Occipital lobe (tissue), 2 donors: Measurements from ENCODE around the gene CLP1. TPM values are rescaled to one million over a fixed set of nuclear protein-coding genes. Genes with fewer than 3 reads are reported as not detected.
A peak's percentile ranks its signal among the peaks of the same experiment; 100 is the strongest.

Experiments
- small RNA-seq: library from RNA; depleted of rRNA; stranded (forward); fragments of <200 nt; gene quantifications from one replicate; pipeline ENCODE3, GENCODE V24; 2014
- total RNA-seq: library from RNA; depleted of rRNA; stranded (reverse); fragments of >200 nt; gene quantifications from one replicate; pipeline ENCODE4 v1.2.3, GENCODE V29; 2014

Gene CLP1
- total RNA-seq, 1 donor from 2014 or later: 15.1 TPM

Small RNA genes lying within 50 kb of the gene (small RNA-seq; reads per million reads assigned to genes)
- 501 reads per million, percentile 98 among the genes with 10 or more reads in this experiment for gene MIR130A

Other genes with a start within 250 kb of the CLP1 start
- gene SLC43A3, start 230.6 kb upstream of the CLP1 start, total RNA-seq: 8.7 TPM
- 0.47 TPM for gene RTN4RL2, start 197.2 kb upstream of the CLP1 start, total RNA-seq
- gene SLC43A1, start 142.1 kb upstream of the CLP1 start, total RNA-seq: 0.94 TPM
- gene TIMM10, start 127.0 kb upstream of the CLP1 start, total RNA-seq: 33.1 TPM
- not detected for gene SMTNL1, start 120.2 kb upstream of the CLP1 start, total RNA-seq
- 46.6 TPM for gene UBE2L6, start 90.1 kb upstream of the CLP1 start, total RNA-seq
- 9.0 TPM for gene SERPING1, start 60.1 kb upstream of the CLP1 start, total RNA-seq
- gene YPEL4, start 7.8 kb upstream of the CLP1 start, total RNA-seq: 3.6 TPM
- gene ZDHHC5, start 10.4 kb downstream of the CLP1 start, total RNA-seq: 18.6 TPM
- gene MED19, start 54.5 kb downstream of the CLP1 start, total RNA-seq: 27.1 TPM
- gene TMX2, start 54.8 kb downstream of the CLP1 start, total RNA-seq: 44.6 TPM
- gene SELENOH, start 83.7 kb downstream of the CLP1 start, total RNA-seq: 48.5 TPM
- not detected for gene BTBD18, start 94.1 kb downstream of the CLP1 start, total RNA-seq
- 122 TPM for gene CTNND1, start 104.0 kb downstream of the CLP1 start, total RNA-seq